ENCODE data around the gene SYT5. TPM values are rescaled to one million over a fixed set of nuclear protein-coding genes. Genes with fewer than 3 reads are reported as not detected.

The SYT5 gene
- total and polyA plus RNA-seq, 2 of the 8 experiments (the other 6 are each of a cell fraction or from before 2014, with no cell fraction given) = 0.35 to 0.67 TPM

- TF ChIP-seq YY1 (IDR thresholded peaks at IDR 0.05; ENCODE audit: low read depth, low read length) = peak; percentile 85
- peak; percentile 69 for TF ChIP-seq POLR2AphosphoS5 (IDR thresholded peaks at IDR 0.05; ENCODE audit: low read depth, low read length)
- TF ChIP-seq SRF (IDR thresholded peaks at IDR 0.05; ENCODE audit: low read depth, low read length) = no peak
- TF ChIP-seq GABPA (IDR thresholded peaks at IDR 0.05; ENCODE audit: borderline replicate concordance, insufficient read depth, low read length) = peak; percentile 71; the same call in 1 of the 2 replicates
- TF ChIP-seq HDAC2 (IDR thresholded peaks at IDR 0.05; ENCODE audit: borderline replicate concordance in 1 of 2, low read depth in 2 of 2, low read length in 2 of 2) = peak; percentile 89 to 92; a peak in 2 of 4 replicates
- no peak for TF ChIP-seq BRCA1 (IDR thresholded peaks at IDR 0.05; ENCODE audit: low read depth, low read length)
- no peak for TF ChIP-seq RXRA (IDR thresholded peaks at IDR 0.05; ENCODE audit: insufficient read depth, low read depth, low read length)
- no peak for TF ChIP-seq GTF2F1 (IDR thresholded peaks at IDR 0.05; ENCODE audit: borderline replicate concordance, low read depth, low read length)
- TF ChIP-seq SIRT6 (IDR thresholded peaks at IDR 0.05; ENCODE audit: low read length) = no peak
- peak; percentile 60 for TF ChIP-seq TAF7 (optimal IDR thresholded peaks at IDR 0.05; ENCODE audit: borderline replicate concordance, low read depth, low read length)
- TF ChIP-seq EGR1 (IDR thresholded peaks at IDR 0.05; ENCODE audit: borderline replicate concordance, low read depth, low read length) = peak; percentile 92
- peak; percentile 89 for TF ChIP-seq MAFK (IDR thresholded peaks at IDR 0.05; ENCODE audit: low read depth, low read length)
- no peak for TF ChIP-seq FOSL1 (IDR thresholded peaks at IDR 0.05; ENCODE audit: insufficient read depth, low read depth, low read length)
- TF ChIP-seq SIX5 (IDR thresholded peaks at IDR 0.05; ENCODE audit: low read depth, low read length) = no peak
- peak; percentile 97 to 98 for TF ChIP-seq SIN3A (conservative IDR thresholded peaks at IDR 0.05 in 1 of 2, IDR thresholded peaks at IDR 0.05 in 1 of 2; ENCODE audit: low read depth in 1 of 2, low read length in 2 of 2)
- TF ChIP-seq, protein P1, sequence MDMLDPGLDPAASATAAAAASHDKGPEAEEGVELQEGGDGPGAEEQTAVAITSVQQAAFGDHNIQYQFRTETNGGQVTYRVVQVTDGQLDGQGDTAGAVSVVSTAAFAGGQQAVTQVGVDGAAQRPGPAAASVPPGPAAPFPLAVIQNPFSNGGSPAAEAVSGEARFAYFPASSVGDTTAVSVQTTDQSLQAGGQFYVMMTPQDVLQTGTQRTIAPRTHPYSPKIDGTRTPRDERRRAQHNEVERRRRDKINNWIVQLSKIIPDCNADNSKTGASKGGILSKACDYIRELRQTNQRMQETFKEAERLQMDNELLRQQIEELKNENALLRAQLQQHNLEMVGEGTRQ (IDR thresholded peaks at IDR 0.05; ENCODE audit: low read length) = no peak; the same call in 1 of the 2 replicates
- peak; percentile 82 for TF ChIP-seq CREB1 (IDR thresholded peaks at IDR 0.05)
- TF ChIP-seq POLR2A (IDR thresholded peaks at IDR 0.05; ENCODE audit: control extremely low read depth in 1 of 2, low read depth in 2 of 2, low read length in 2 of 2) = peak in 1 of 2 experiments; percentile 51; a peak in 1 of 3 replicates
- peak; percentile 24 to 37; a peak in 2 of 4 replicates for TF ChIP-seq RAD21 (IDR thresholded peaks at IDR 0.05 in 1 of 2, conservative IDR thresholded peaks at IDR 0.05 in 1 of 2; ENCODE audit: low read depth in 2 of 2, low read length in 2 of 2)
- no peak for TF ChIP-seq KDM5A (IDR thresholded peaks at IDR 0.05; ENCODE audit: low read length)
- no peak for TF ChIP-seq EZH2 (IDR thresholded peaks at IDR 0.05; ENCODE audit: low read depth, low read length, severe bottlenecking)
- peak; percentile 68; the same call in 1 of the 2 replicates for TF ChIP-seq JUN (IDR thresholded peaks at IDR 0.05; ENCODE audit: low read depth, low read length)
- no peak for TF ChIP-seq CTBP2 (IDR thresholded peaks at IDR 0.05; ENCODE audit: borderline replicate concordance, insufficient read depth, insufficient read length, low read length)
Observed at GRCh38 chr19:55216461-55217198, 36.5 kb upstream of the SYT5 start (continued).

Data from H1 (cell line).